A673 (cell line): ENCODE measurements around the gene SOWAHD. TPM values are rescaled to one million over a fixed set of nuclear protein-coding genes. Genes with fewer than 3 reads are reported as not detected.

Source experiments
- BruUV-seq: library from RNA; stranded (reverse); fragments of 400-500 nt; replicated peaks from 2 replicates; lab custom pipeline; 2021; lab: Mats Ljungman, UMichigan
- CTCF ChIA-PET: fragments of 300-600 bp; sonication (Branson Sonifier 250); formaldehyde crosslinking; loops from one replicate; lab custom pipeline; 2022; ENCODE audit warnings: antibody characterized with exemption; lab: Charles Lee
- POLR2A ChIA-PET: fragments of 300-600 bp; sonication (Branson Sonifier 250); formaldehyde crosslinking; loops from one replicate; lab custom pipeline; 2022; ENCODE audit warnings: antibody characterized with exemption; ENCODE audit not compliant: low non-redundant PET; lab: Charles Lee
- DNase-seq: peaks from one replicate; pipeline ENCODE4 v3.0.0-alpha.2; 2015; ENCODE audit warnings: low spot score
- H3K27ac ChIP-seq: fragments of 200-600 bp; sonication (generic); 2 replicates; pipeline ENCODE4 v1.5.1; 2016; ENCODE audit warnings: mixed run types, low read depth, mild to moderate bottlenecking, mixed read lengths, antibody characterized with exemption, low read length; ENCODE audit not compliant: poor library complexity, severe bottlenecking
- H3K27me3 ChIP-seq: fragments of 200-600 bp; sonication (generic); replicated peaks from 2 replicates; pipeline ENCODE4 v1.6.1; 2017; ENCODE audit warnings: mixed run types, low read depth, mild to moderate bottlenecking, mixed read lengths, antibody characterized with exemption, low read length; ENCODE audit not compliant: insufficient read depth, poor library complexity
- H3K36me3 ChIP-seq: fragments of 200-600 bp; sonication (generic); 2 replicates; pipeline ENCODE4 v1.6.1; 2016; ENCODE audit warnings: mixed run types, mild to moderate bottlenecking, mixed read lengths, antibody characterized with exemption, low read length; ENCODE audit not compliant: insufficient read depth, poor library complexity, severe bottlenecking
- H3K4me1 ChIP-seq: fragments of 200-600 bp; sonication (generic); 2 replicates; pipeline ENCODE4 v1.6.1; 2017; ENCODE audit warnings: mixed run types, mild to moderate bottlenecking, mixed read lengths, antibody characterized with exemption, low read length; ENCODE audit not compliant: insufficient read depth, poor library complexity, severe bottlenecking
- H3K4me3 ChIP-seq: fragments of 200-600 bp; sonication (generic); 2 replicates; pipeline ENCODE4 v1.5.1; 2016; ENCODE audit warnings: low read depth, mixed run types, mild to moderate bottlenecking, mixed read lengths, low read length; ENCODE audit not compliant: poor library complexity, severe bottlenecking
- H3K9me3 ChIP-seq: fragments of 200-600 bp; sonication (generic); 2 replicates; pipeline ENCODE4 v1.6.1; 2016; ENCODE audit warnings: mixed run types, low read depth, mild to moderate bottlenecking, mixed read lengths, antibody characterized with exemption, low read length; ENCODE audit not compliant: poor library complexity, severe bottlenecking
- EZH2 ChIP-seq: fragments of 200-600 bp; sonication (generic); IDR thresholded peaks from 2 replicates; pipeline ENCODE4 v1.6.1; 2017; ENCODE audit warnings: borderline replicate concordance, low read depth, mild to moderate bottlenecking, mixed read lengths, antibody characterized with exemption, low read length; ENCODE audit not compliant: poor library complexity, severe bottlenecking
- intact Hi-C: fragments of 100-400 bp; cut with micrococcal nuclease; formaldehyde crosslinking; loops from one replicate; pipeline ENCODE4 v1.10.0; 2022; ENCODE audit not compliant: unreplicated experiment
- total RNA-seq: library from RNA; stranded (reverse); gene quantifications from 2 replicates; pipeline ENCODE4 v1.2.3, GENCODE V29; 2021
- TF ChIP-seq, protein P1 (sequence below): fragments of 300-800, 200-600 bp; sonication (generic); conservative IDR thresholded peaks from 2 replicates; pipeline ENCODE4 v1.5.1; 2017; ENCODE audit warnings: low read depth, mild to moderate bottlenecking, antibody characterized with exemption, low read length, moderate library complexity, mixed read lengths

Gene SOWAHD
- total RNA-seq, 1 experiment from 2014 or later: not detected

DNA sequence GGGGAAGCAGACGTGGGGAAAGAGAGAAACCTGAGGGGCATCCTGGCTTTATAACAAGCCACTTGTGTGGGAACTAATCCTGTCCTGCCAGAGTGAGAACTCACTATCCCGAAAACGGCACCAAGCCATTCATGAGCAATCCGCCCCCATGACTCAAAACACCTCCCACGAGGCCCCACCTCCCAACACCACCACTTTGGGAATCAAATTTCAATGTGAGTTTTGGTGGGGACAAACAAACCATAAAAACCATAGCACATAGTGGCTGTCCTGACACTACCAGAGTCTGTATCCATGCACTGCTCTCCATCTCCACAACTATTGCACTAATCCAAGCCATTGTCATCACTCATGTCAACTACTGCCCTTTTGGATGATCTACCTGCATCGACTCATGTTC lies 36.9 kb upstream of the SOWAHD start:
- POLR2A ChIA-PET: no interaction called here
- CTCF ChIA-PET: no interaction called here
- intact Hi-C loops: no loop called here
- Histone ChIP-seq H3K9me3 (no peaks in the 10 kb centered on the region), H3K36me3 (no peaks in the 10 kb centered on the region), H3K27ac (no peak overlapping the region), H3K4me1 (no peaks in the 10 kb centered on the region), H3K27me3 (no peaks in the 10 kb centered on the region), H3K4me3 (no peak overlapping the region)
- TF ChIP-seq, protein P1, sequence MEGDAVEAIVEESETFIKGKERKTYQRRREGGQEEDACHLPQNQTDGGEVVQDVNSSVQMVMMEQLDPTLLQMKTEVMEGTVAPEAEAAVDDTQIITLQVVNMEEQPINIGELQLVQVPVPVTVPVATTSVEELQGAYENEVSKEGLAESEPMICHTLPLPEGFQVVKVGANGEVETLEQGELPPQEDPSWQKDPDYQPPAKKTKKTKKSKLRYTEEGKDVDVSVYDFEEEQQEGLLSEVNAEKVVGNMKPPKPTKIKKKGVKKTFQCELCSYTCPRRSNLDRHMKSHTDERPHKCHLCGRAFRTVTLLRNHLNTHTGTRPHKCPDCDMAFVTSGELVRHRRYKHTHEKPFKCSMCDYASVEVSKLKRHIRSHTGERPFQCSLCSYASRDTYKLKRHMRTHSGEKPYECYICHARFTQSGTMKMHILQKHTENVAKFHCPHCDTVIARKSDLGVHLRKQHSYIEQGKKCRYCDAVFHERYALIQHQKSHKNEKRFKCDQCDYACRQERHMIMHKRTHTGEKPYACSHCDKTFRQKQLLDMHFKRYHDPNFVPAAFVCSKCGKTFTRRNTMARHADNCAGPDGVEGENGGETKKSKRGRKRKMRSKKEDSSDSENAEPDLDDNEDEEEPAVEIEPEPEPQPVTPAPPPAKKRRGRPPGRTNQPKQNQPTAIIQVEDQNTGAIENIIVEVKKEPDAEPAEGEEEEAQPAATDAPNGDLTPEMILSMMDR: no peak
- TF ChIP-seq EZH2: no peak
- BruUV-seq: no TSS peak
- no peak for DNase-seq

DNA sequence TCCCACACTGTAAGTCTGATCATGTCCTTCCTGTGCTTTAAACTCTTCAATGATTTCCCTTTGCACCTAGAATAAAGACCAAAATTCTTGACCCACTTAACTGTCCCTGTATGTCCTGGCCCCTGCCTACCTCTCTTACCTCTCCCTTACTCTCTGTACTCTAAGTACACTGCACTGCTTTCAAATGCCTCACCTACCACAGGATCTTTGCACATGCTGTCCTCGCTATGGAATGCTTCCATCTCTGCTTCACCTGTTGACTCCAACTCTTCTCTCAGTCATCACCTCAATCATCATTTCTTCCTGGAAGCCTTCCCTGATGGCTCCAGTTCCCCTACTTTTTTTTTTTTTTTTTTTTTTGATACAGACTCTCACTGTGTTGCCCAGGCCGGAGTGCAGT lies 36.5 kb upstream of the SOWAHD start:
- Histone ChIP-seq H3K4me1 (no peaks in the 10 kb centered on the region), H3K27me3 (no peaks in the 10 kb centered on the region), H3K27ac (no peak overlapping the region), H3K36me3 (no peaks in the 10 kb centered on the region), H3K4me3 (no peak overlapping the region), H3K9me3 (no peaks in the 10 kb centered on the region)
- intact Hi-C loops: no loop called here
- CTCF ChIA-PET: no interaction called here
- no peak for DNase-seq
- TF ChIP-seq, protein P1: no peak
- TF ChIP-seq EZH2: no peak
- no TSS peak for BruUV-seq
- POLR2A ChIA-PET: interaction anchor here (0.6 kb wide), 1 partner anchor 59 kb away, joined by 3 read pairs; no protein-coding TSS in a partner anchor

DNA sequence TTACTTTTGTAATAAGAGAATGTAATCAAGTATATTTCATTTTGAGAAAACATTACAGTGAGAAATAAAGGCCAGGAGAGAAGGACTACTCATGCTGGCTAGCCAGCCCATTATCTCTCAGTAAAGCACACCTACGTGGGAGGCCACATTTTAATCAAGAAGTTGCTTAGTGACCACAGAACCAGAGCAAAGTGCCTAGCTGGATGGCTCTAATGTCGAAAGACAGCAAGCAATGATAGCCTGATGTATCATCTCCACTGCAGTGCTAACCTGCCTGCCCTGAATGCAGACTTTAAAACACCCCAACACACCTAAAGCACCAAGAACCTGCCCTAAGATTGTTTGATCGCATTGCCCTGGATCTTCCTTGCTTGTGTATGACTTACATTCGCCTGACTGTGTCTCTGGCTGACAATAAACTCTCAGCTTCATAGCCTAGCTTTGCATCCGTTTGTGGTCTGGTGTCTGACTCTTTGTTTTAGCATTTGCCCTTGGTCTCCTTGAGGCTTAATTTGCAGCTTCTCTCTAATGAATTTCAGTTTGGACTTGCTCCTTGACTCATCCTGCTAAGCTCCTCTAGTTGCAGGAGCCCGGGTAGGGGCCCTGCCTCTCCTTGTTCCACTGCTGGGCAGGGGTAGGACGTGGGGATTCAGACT lies 31.4 kb upstream of the SOWAHD start:
- Histone ChIP-seq H3K27me3 (no peaks in the 10 kb centered on the region), H3K36me3 (no peaks in the 10 kb centered on the region), H3K27ac (no peak overlapping the region), H3K9me3 (no peaks in the 10 kb centered on the region), H3K4me1 (no peaks in the 10 kb centered on the region), H3K4me3 (no peak overlapping the region)
- intact Hi-C loops: no loop called here
- ChIA-PET POLR2A (no interaction called here), CTCF (interaction anchor here (0.6 kb wide), 1 partner anchor 102 kb away, joined by 3 read pairs; no protein-coding TSS in a partner anchor)
- BruUV-seq: no TSS peak
- TF ChIP-seq, protein P1: no peak
- TF ChIP-seq EZH2: no peak
- DNase-seq: no peak
